GM21447 (cell line): ENCODE data around the gene TPX2.

Source experiments
- ATAC-seq: cut with Tn5 transposase; IDR thresholded peaks from one replicate; pipeline ENCODE4 v1.9.1; 2021; ENCODE audit not compliant: unreplicated experiment

Gene TPX2

GRCh38 chr20:31706607-31707257 is 32.4 kb upstream of the TPX2 start:
- no peak for ATAC-seq

GRCh38 chr20:31707258-31707615 is 31.9 kb upstream of the TPX2 start:
- ATAC-seq, result no peak

- no peak for ATAC-seq
Observed at GRCh38 chr20:31707994-31708735, 30.9 kb upstream of the TPX2 start.

DNA sequence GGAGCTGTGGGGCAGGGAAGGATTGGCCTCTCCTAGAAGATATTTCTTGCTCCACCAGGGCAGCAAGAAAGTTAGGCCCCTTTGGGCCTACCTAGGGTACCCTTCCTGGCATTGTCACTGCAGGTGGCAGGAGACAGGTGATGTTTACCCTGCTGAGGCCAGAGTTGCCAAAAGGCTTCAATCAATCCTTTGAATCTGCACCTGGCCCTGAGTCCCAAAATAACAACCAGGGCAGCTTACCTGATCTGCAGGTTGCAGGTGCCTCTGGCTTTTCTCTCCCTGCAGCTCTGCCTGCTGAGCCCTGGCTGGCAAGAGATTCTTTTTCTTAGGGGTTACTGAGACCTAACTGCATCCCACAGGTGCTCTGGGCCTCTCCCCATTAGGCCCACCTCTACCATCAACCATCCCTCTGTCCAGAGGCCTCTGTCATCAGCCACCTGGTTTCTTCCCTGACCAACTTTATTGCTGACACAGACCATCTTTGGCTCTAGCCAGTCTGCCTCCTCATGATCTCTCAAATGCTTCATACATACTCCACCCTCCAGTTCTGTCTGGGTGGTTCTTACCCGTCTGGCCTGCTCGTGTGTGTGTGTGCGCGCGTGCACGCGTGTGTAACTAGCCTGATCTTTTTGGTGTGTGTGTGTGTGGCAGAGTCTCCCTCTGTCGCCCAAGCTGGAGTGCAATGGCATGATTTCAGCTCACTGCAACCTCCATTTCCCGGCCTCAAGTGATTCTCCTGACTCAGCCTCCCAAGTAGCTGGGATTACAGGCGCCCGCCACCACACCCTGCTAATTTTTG is 30.2 kb upstream of the TPX2 start:
- no peak for ATAC-seq

DNA sequence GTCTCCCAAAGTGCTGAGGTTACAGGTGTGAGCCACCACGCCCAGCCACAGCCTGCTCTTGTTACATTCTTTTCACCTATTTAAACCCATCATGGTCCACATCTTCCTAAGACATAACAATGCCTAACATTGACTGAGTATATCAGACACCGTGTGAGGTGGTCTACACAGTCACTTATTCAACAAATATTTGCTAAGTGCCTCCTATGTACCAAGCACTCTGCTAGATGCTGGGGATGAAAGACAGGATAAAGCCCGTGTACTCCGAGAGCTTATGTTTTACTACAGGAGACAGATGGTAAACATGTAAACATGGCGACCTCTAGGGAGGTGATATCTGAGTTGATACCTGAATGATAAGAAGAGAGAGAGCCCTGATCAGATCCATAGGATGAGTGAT is 29.2 kb upstream of the TPX2 start:
- ATAC-seq, result no peak

DNA sequence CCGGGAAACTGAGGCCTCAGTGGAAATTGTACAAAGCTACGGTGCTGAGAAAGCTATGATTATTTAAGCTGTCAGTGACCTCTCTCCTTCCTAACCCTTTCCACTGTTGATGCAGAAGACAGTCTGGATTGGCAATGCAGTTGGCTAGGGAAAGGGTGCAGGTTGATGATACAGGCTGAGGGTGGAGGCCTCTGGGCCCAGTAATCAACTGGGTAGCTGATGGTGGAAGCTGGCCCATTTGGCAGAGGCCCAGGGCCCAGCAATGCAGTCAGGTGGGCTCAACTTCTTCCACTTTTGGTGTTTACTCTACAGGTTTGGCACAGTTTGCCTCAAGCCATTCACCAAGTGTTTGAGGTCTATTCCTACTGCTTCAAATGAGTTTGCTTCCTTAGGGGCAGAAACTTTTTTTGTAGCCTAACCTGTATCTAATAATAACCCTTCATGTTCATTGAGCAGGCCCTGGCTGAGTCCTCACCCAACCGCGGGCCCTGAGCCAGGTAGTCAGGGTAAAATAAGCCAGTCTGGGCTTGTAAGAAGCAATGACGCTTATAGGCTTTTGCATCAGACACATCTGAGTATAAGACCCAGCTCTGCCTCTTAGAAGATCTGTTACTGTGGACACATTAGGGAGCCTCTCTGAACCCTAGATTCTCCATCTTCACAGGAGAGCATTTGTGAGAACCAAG is 28.5 kb upstream of the TPX2 start:
- no peak for ATAC-seq

- no peak for ATAC-seq
Observed at GRCh38 chr20:31711179-31712111, 27.6 kb upstream of the TPX2 start.

DNA sequence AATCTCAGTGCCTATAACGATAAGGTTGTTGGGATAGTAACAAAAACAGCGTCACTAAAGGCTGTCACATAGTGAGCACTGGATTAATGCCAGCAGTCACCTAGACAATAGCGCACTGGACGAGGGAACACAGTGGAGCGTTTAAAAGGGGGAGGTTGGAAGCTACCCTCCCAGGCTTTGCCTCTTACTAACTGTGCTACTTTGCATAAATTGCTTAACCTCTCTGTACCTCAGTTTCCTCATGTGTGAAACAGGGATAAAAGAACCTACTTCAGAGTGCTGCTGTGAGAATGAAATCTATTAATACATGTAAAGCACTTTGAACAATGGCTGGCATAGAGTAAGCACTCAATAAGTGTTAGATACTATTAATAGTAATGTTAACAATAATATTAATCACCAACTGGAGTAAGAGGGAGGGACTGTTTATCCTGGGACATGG is 27.0 kb upstream of the TPX2 start:
- ATAC-seq, result no peak

DNA sequence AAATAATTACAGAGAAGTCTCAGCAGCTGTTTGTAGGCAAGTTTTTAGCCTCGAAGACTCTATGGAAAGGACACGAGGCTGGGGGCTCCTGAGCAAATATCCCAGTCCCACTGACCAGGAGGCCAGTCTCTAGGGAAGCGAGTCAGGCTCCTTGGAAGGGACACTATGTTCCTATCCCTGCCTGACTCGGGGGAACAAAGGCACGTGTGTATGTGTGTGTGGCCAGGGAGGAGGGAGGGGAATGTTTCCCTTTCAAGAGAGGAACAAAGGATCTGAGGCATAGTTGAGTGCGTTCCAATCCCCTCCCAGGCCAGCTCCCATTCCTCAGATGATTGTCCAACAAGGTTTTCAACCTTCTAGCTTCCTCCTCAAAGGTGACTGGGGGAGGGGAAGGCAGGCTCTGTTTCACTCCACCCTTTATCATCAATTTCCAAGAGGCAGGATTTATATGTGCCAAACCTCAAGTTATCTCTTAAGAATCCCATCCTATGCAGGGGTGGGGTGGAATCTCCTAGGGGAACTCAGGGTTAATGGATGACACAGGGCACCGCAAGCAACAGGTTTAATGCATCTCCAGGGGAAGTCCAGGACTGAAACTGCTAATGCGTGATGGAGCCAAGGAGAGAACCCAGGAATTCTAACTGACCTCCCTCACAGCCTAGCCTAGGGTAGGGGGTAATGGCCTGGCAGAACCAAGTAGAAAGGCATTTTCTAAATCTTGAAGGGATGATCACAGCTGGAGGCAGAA is 26.4 kb upstream of the TPX2 start:
- no peak for ATAC-seq

DNA sequence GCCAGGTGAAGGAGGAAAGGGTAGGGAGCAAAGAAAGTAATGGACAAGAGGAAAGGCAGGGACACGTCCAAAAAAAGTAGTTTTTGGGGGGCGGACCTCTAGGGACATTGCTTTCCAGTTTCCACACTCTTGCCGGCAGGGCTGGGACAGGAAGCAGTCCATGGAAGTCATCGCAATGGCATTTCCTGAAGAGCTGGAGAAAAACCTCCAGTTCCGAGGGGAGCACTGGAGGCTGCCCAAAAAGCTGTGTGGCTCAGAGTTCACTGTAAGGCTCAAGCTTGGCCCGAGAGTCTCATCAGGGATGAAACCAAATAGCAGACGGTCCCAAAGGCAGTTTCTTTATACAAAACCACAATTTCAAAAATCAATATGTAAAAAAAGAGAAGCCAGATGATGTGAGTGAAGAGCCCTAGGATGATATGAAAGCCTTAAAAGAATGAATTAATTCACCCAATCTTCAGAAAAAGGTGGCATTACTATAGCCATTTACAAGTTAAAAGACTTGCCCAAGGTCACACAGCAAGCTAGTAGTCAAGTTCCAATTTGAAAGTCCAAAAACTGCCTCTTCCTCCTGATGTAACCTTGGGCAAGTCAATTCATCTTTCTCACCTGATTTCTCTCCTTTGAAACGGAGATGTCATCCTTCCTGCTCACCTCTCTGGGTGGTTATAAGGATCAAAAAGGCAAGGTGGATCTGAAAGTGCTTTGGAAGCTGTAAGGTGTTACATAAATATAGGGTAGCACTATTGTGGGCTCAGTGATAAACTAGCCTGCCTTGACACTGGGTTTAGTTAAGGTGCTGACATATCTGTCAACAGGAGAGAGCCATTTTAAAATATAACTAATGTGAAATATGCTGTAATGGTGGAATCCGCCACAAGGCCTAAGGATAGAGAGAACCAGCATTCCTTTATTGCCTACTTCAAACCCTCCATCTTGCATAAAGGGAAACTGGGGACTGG is 25.5 kb upstream of the TPX2 start:
- no peak for ATAC-seq

- no peak for ATAC-seq
Observed at GRCh38 chr20:31715766-31716165, 23.3 kb upstream of the TPX2 start.

- no peak for ATAC-seq
Observed at GRCh38 chr20:31716351-31716750, 22.7 kb upstream of the TPX2 start.

DNA sequence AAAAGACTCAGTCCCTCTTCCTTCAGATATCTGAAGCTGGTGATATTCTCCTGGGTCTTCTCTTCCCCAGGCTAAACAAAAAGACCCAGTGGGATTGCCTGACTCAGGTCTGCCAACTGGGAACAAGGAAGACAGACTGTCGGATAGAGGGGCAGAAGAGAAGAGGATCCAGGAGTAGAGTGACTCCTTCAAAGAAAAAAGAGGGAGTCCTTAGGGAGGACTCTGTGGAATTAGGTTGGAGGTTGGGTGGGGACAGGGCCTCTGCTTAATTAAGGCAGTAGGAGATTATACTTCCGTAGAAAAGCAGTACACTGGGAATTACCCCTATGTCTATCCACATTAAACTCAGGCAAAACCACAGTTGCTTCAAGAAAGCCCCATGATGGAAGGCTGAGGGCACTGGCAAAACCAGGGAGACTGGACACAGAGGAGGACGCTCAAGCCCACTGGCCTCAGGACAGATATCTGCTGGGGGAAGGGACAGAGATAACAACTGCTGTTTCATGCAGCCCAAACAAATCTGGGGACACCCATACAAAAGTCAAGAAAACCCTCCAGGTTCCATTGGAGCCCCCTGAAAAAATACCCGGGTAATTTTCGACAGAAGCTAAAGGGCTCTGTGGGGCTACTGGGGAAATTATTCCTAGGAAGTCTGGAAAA is 22.1 kb upstream of the TPX2 start:
- ATAC-seq, result peak; percentile 13

DNA sequence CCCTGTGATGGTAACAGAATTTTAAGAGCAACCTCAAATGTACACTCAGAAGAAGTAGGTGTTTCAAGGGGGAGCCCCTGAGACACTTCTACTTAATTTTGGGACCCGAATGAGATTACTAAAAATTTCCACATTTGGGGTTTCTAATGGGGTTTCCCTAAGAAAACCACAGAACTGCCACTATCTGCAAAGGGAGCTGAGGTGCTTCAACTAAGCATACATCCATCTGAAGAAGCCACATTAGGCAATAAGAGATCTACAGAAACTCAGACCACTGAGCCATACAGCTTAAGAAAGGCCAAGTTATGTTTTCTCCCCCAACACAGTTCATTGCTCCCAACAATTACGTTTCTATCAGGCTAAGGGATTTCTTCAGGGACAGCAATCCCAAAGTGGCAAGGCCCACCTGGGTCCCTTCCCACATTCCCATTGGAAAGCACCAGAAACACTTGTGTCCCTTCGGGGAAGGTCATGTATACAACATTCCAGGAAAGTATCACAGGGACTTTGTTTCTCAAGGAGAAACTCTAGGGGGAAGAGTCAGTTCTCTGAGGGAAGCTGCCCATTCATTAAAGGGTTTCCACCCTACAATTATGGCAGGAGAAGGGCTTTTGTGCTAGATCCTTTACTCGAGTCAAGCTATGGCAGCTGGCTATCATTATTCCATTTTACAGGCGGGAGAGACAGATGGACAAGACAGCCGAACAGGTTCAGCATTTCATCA is 21.4 kb upstream of the TPX2 start:
- ATAC-seq, result peak; percentile 51

DNA sequence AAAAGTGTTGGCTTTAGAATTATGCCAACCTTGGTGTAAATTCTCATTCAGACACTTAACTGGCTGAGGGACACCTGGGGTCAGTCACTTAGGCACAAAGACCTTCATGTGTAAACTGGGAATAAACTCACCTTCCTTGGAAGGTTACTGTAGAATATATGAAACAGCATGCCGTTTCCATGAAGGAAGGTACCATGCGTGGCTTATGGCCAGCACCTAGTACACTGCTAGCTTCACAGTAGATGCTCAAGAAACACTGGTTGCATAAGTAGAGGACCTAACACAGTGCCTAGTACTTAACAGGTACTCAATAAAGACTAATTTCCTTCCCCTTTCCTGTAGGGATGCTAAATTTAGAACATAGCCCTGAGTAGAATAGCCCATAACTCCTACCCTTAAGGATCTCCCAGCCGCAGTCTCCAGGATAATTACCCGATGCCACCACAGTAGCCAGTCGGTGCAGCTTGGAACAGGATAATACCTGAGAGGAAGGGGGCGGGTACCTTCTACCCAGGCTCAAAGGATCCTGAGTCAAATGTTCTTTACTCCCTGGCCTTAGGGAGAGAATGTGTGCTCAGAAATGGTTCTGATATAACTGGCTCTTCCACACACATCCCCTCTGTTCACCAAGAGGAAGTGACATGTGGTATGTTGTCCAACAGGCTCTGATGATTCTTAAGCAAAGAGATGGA is 20.0 kb upstream of the TPX2 start:
- no peak for ATAC-seq

DNA sequence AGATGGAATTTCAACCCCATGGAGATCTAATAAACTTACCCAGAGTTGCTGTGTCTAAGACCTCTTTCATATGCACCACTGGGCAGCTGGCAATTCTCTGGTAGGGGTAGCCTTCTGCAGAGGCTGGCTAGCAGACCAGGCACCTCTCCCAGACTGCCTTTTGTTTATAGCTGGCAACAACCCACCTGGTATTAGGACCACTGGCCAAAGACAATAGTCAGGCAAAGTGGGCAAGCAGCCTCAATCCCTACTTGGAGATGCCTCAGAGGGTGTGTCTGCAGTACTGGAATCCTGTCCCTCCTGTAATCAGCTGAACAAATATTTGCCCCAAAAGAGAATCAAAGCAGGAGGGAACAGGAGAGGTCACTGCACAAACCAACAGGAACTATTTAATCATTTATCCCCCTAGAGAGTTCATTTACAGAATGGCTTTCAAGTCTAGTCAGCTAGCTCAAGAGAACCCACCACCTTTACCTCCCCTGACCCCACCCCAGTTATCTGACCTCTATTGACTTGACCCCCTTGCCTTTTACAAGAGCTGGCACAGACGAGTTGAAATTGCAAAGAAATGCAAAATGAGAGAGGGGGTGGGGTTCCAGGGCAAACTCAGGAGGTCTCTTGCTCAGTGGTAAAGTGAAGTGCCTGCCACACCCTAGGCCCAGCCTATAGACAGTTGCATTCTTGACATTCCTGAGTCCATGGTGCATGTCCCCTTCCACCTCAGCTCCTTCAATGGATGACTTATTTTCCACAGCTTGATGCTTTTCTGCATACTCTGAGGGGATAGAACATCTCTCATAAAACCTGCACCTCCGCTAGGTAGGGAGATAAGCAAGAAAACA is 19.2 kb upstream of the TPX2 start:
- no peak for ATAC-seq
